ENCODE measurements around the gene FAM161B. TPM values are rescaled to one million over a fixed set of nuclear protein-coding genes. Genes with fewer than 3 reads are reported as not detected.

The FAM161B gene
- total and polyA plus RNA-seq, 2 of the 13 experiments (the other 11 are each of a cell fraction or from before 2014, with no cell fraction given): 1.6 to 2.0 TPM

- TF ChIP-seq JARID2 (CRISPR knock-in tag; IDR thresholded peaks at IDR 0.05; ENCODE audit: insufficient replicate concordance): no peak
- no peak for TF ChIP-seq THAP8 (CRISPR knock-in tag; IDR thresholded peaks at IDR 0.05; ENCODE audit: borderline replicate concordance)
- 0 out of 2 replicates have a peak, but pooled peaks have one; percentile 26 for TF ChIP-seq ZNF772 (CRISPR knock-in tag; IDR thresholded peaks at IDR 0.05)
- no peak for TF ChIP-seq NR2F2 (IDR thresholded peaks at IDR 0.05; ENCODE audit: borderline replicate concordance, low read depth)
- TF ChIP-seq STAT6 (CRISPR knock-in tag; IDR thresholded peaks at IDR 0.05; ENCODE audit: borderline replicate concordance): 0 out of 2 replicates have a peak, but pooled peaks have one; percentile 35
- no peak for TF ChIP-seq FOSL1 (CRISPR knock-in tag; IDR thresholded peaks at IDR 0.05; ENCODE audit: borderline replicate concordance)
- TF ChIP-seq NFAT5 (CRISPR knock-in tag; IDR thresholded peaks at IDR 0.05): no peak
- no peak for TF ChIP-seq PAX8 (CRISPR knock-in tag; IDR thresholded peaks at IDR 0.05; ENCODE audit: borderline replicate concordance)
- no peak for TF ChIP-seq UBTF (CRISPR knock-in tag; IDR thresholded peaks at IDR 0.05)
- TF ChIP-seq XRCC5 (optimal IDR thresholded peaks at IDR 0.05; ENCODE audit: low read length): no peak
- TF ChIP-seq ESRRA (CRISPR knock-in tag; IDR thresholded peaks at IDR 0.05; ENCODE audit: low read depth): no peak
- TF ChIP-seq ATF1 (CRISPR knock-in tag; IDR thresholded peaks at IDR 0.05): peak; percentile 48; the same call in 1 of the 2 replicates
- TF ChIP-seq HMGA1 (CRISPR knock-in tag; conservative IDR thresholded peaks at IDR 0.05): no peak
- no peak for TF ChIP-seq ZZZ3 (CRISPR knock-in tag; IDR thresholded peaks at IDR 0.05; ENCODE audit: borderline replicate concordance)
- TF ChIP-seq FIP1L1 (IDR thresholded peaks at IDR 0.05; ENCODE audit: borderline replicate concordance, insufficient read depth, low read depth, low read length): no peak
- peak; percentile 32 for TF ChIP-seq MIXL1 (CRISPR knock-in tag; IDR thresholded peaks at IDR 0.05)
- 0 out of 2 replicates have a peak, but pooled peaks have one; percentile 7 for TF ChIP-seq THAP11 (CRISPR knock-in tag; IDR thresholded peaks at IDR 0.05)
- no peak for TF ChIP-seq SMAD1 (CRISPR knock-in tag; IDR thresholded peaks at IDR 0.05; ENCODE audit: borderline replicate concordance, low read depth)
Observed at GRCh38 chr14:73997108-73997943, 47.4 kb upstream of the FAM161B start (continued).

Measured in HepG2 (cell line).